Stimulated activated memory B cell treated with anti-CD40 and anti-IgM and Interleukin-4, amounts not matched to agents 10 μg/mL and 1 μg/mL and 100 μg/mL, for 72 hours (primary cell): Measurements from ENCODE around the gene TBC1D14.

ENCODE experiments used
- ATAC-seq: fragments of 150-1000 bp; cut with Tn5 transposase; 2 replicates; pipeline ENCODE4 v1.10.0; 2021
- H3K27ac Mint-ChIP-seq: one replicate; pipeline ENCODE4 v1.8.0; 2022; ENCODE audit warnings: mild to moderate bottlenecking, mixed read lengths
- H3K27me3 Mint-ChIP-seq: one replicate; pipeline ENCODE4 v1.8.0; 2022; ENCODE audit warnings: mixed read lengths
- H3K36me3 Mint-ChIP-seq: one replicate; pipeline ENCODE4 v1.8.0; 2022; ENCODE audit warnings: mixed read lengths
- H3K4me1 Mint-ChIP-seq: one replicate; pipeline ENCODE4 v1.8.0; 2022; ENCODE audit warnings: mixed read lengths
- H3K4me3 Mint-ChIP-seq: one replicate; pipeline ENCODE4 v1.8.0; 2022; ENCODE audit warnings: mild to moderate bottlenecking, moderate library complexity, mixed read lengths
- H3K9me3 Mint-ChIP-seq: one replicate; pipeline ENCODE4 v1.8.0; 2022; ENCODE audit warnings: mixed read lengths

TBC1D14 gene

GRCh38 chr4:7052923-7053715 is 143.5 kb downstream of the TBC1D14 start:
- Mint-ChIP-seq H3K36me3 (peaks cover 24% of the 10 kb centered on the region), H3K4me3 (no peak overlapping the region), H3K27me3 (no peaks in the 10 kb centered on the region), H3K9me3 (no peaks in the 10 kb centered on the region), H3K4me1 (peaks cover 12% of the 10 kb centered on the region), H3K27ac (no peak overlapping the region)
- ATAC-seq, result no peak

- H3K4me1 Mint-ChIP-seq, result peaks cover 15% of the 10 kb centered on the region
- H3K27me3 Mint-ChIP-seq, result no peaks in the 10 kb centered on the region
- no peak overlapping the region for H3K4me3 Mint-ChIP-seq
- ATAC-seq, result no peak
- H3K27ac Mint-ChIP-seq, result no peak overlapping the region
- H3K36me3 Mint-ChIP-seq, result peaks cover 19% of the 10 kb centered on the region
- no peaks in the 10 kb centered on the region for H3K9me3 Mint-ChIP-seq
Observed at GRCh38 chr4:7054106-7054880, 144.7 kb downstream of the TBC1D14 start.

- Mint-ChIP-seq H3K9me3 (no peaks in the 10 kb centered on the region), H3K4me3 (no peak overlapping the region), H3K27ac (no peak overlapping the region), H3K4me1 (peaks cover 8% of the 10 kb centered on the region), H3K27me3 (no peaks in the 10 kb centered on the region), H3K36me3 (peaks cover 19% of the 10 kb centered on the region)
- ATAC-seq, result no peak
Observed at GRCh38 chr4:7055111-7055989, 145.7 kb downstream of the TBC1D14 start.

- no peaks in the 10 kb centered on the region for H3K9me3 Mint-ChIP-seq
- peaks cover 8% of the 10 kb centered on the region for H3K4me1 Mint-ChIP-seq
- H3K36me3 Mint-ChIP-seq, result peaks cover 21% of the 10 kb centered on the region
- no peak for ATAC-seq
- H3K27ac Mint-ChIP-seq, result no peak overlapping the region
- no peaks in the 10 kb centered on the region for H3K27me3 Mint-ChIP-seq
- H3K4me3 Mint-ChIP-seq, result no peak overlapping the region
Observed at GRCh38 chr4:7055990-7056325, 146.3 kb downstream of the TBC1D14 start.

- Mint-ChIP-seq H3K36me3 (peaks cover 38% of the 10 kb centered on the region), H3K27ac (peak overlapping the region; percentile 80), H3K27me3 (no peaks in the 10 kb centered on the region), H3K9me3 (no peaks in the 10 kb centered on the region), H3K4me1 (peaks cover 12% of the 10 kb centered on the region), H3K4me3 (no peak overlapping the region)
- ATAC-seq, result no peak
Observed at GRCh38 chr4:7058792-7059191, 149.2 kb downstream of the TBC1D14 start.

GRCh38 chr4:7059662-7060061 is 150.0 kb downstream of the TBC1D14 start:
- Mint-ChIP-seq H3K27me3 (no peaks in the 10 kb centered on the region), H3K27ac (no peak overlapping the region), H3K4me1 (peaks cover 17% of the 10 kb centered on the region)

GRCh38 chr4:7060346-7061150 is 150.9 kb downstream of the TBC1D14 start:
- no peaks in the 10 kb centered on the region for H3K27me3 Mint-ChIP-seq
- no peak for ATAC-seq
- H3K4me1 Mint-ChIP-seq, result peaks cover 26% of the 10 kb centered on the region
- H3K9me3 Mint-ChIP-seq, result no peaks in the 10 kb centered on the region
- H3K27ac Mint-ChIP-seq, result no peak overlapping the region
- H3K4me3 Mint-ChIP-seq, result no peak overlapping the region
- peaks cover 25% of the 10 kb centered on the region for H3K36me3 Mint-ChIP-seq

More at GRCh38 chr4:7059662-7060061, 150.0 kb downstream of the TBC1D14 start:
- no peak for ATAC-seq
- peaks cover 33% of the 10 kb centered on the region for H3K36me3 Mint-ChIP-seq
- no peak overlapping the region for H3K4me3 Mint-ChIP-seq
- H3K9me3 Mint-ChIP-seq, result no peaks in the 10 kb centered on the region

GRCh38 chr4:7061815-7062214 is 152.2 kb downstream of the TBC1D14 start:
- no peak overlapping the region for H3K4me3 Mint-ChIP-seq
- H3K4me1 Mint-ChIP-seq, result peaks cover 31% of the 10 kb centered on the region
- H3K27ac Mint-ChIP-seq, result no peak overlapping the region
- no peaks in the 10 kb centered on the region for H3K27me3 Mint-ChIP-seq
- no peak for ATAC-seq
- no peaks in the 10 kb centered on the region for H3K9me3 Mint-ChIP-seq
- H3K36me3 Mint-ChIP-seq, result peaks cover 25% of the 10 kb centered on the region

GRCh38 chr4:7062816-7063215 is 153.2 kb downstream of the TBC1D14 start:
- ATAC-seq, result no peak
- H3K4me3 Mint-ChIP-seq, result no peak overlapping the region
- H3K9me3 Mint-ChIP-seq, result no peaks in the 10 kb centered on the region
- no peaks in the 10 kb centered on the region for H3K27me3 Mint-ChIP-seq
- H3K4me1 Mint-ChIP-seq, result peaks cover 36% of the 10 kb centered on the region
- H3K36me3 Mint-ChIP-seq, result peaks cover 25% of the 10 kb centered on the region
- peak overlapping the region; percentile 51 for H3K27ac Mint-ChIP-seq

- no peaks in the 10 kb centered on the region for H3K9me3 Mint-ChIP-seq
- H3K27me3 Mint-ChIP-seq, result no peaks in the 10 kb centered on the region
- ATAC-seq, result no peak
- peak overlapping the region; percentile 51 for H3K27ac Mint-ChIP-seq
- no peak overlapping the region for H3K4me3 Mint-ChIP-seq
- H3K4me1 Mint-ChIP-seq, result peaks cover 33% of the 10 kb centered on the region
- peaks cover 25% of the 10 kb centered on the region for H3K36me3 Mint-ChIP-seq
Observed at GRCh38 chr4:7063362-7063761, 153.7 kb downstream of the TBC1D14 start.

- H3K27me3 Mint-ChIP-seq, result peaks cover 6% of the 10 kb centered on the region
- peaks cover 43% of the 10 kb centered on the region for H3K4me1 Mint-ChIP-seq
- peak overlapping the region; percentile 23 for H3K27ac Mint-ChIP-seq
- H3K36me3 Mint-ChIP-seq, result peaks cover 22% of the 10 kb centered on the region
- H3K4me3 Mint-ChIP-seq, result no peak overlapping the region
- no peak for ATAC-seq
- H3K9me3 Mint-ChIP-seq, result no peaks in the 10 kb centered on the region
Observed at GRCh38 chr4:7066006-7066405, 156.4 kb downstream of the TBC1D14 start.

- Mint-ChIP-seq H3K4me1 (peaks cover 44% of the 10 kb centered on the region), H3K36me3 (peaks cover 17% of the 10 kb centered on the region), H3K4me3 (peak overlapping the region; percentile 97), H3K27ac (peak overlapping the region; percentile 92), H3K27me3 (peaks cover 8% of the 10 kb centered on the region), H3K9me3 (no peaks in the 10 kb centered on the region)
- no peak for ATAC-seq
Observed at GRCh38 chr4:7066493-7066892, 156.9 kb downstream of the TBC1D14 start.

GRCh38 chr4:7067126-7067451 is 157.5 kb downstream of the TBC1D14 start:
- no peaks in the 10 kb centered on the region for H3K9me3 Mint-ChIP-seq
- H3K27me3 Mint-ChIP-seq, result peaks cover 8% of the 10 kb centered on the region
- ATAC-seq, result no peak
- H3K4me1 Mint-ChIP-seq, result peaks cover 44% of the 10 kb centered on the region
- H3K36me3 Mint-ChIP-seq, result peaks cover 11% of the 10 kb centered on the region
- H3K27ac Mint-ChIP-seq, result peak overlapping the region; percentile 92
- peak overlapping the region; percentile 97 for H3K4me3 Mint-ChIP-seq

GRCh38 chr4:7067452-7068278 is 158.0 kb downstream of the TBC1D14 start, which contains the start of gene GRPEL1:
Gene GRPEL1 (minus strand): TSS chr4:7068064. CDS start chr4:7068032, 32 bp downstream.
- H3K27ac Mint-ChIP-seq, result peak within 1 kb of the TSS; percentile 92
- H3K4me1 Mint-ChIP-seq, result peaks cover 44% of the 10 kb centered on the region
- peaks cover 8% of the 10 kb centered on the region for H3K27me3 Mint-ChIP-seq
- H3K4me3 Mint-ChIP-seq, result peak within 1 kb of the TSS; percentile 97
- peaks cover 9% of the 10 kb centered on the region for H3K36me3 Mint-ChIP-seq
- H3K9me3 Mint-ChIP-seq, result no peaks in the 10 kb centered on the region
- ATAC-seq, result peak; percentile 96
